HCT116 (cell line): Measurements from ENCODE around the gene C4orf51.

ENCODE experiments used
- CTCF ChIP-seq, 3 experiments: fragments of 200-600 bp in 1 of 3; sonication (generic) in 1 of 3; IDR thresholded peaks in 2 of 3; conservative IDR thresholded peaks in 1 of 3; 2 replicates each; pipeline ENCODE4 v1.5.1; 2012 to 2017; ENCODE audit warnings: low read depth in 2 of 3, low read length in 2 of 3, antibody characterized with exemption in 1 of 3, borderline replicate concordance in 1 of 3, control low read depth in 1 of 3, mild to moderate bottlenecking in 1 of 3, mixed read lengths in 1 of 3, mixed run types in 1 of 3, moderate library complexity in 1 of 3; ENCODE audit not compliant: insufficient read depth in 1 of 3
- SRF ChIP-seq: IDR thresholded peaks from 2 replicates; pipeline ENCODE4 v1.6.1; 2012; ENCODE audit warnings: low read depth
- ZBTB33 ChIP-seq: IDR thresholded peaks from 2 replicates; pipeline ENCODE4 v1.6.1; 2011; ENCODE audit warnings: mild to moderate bottlenecking, low read length, moderate library complexity; ENCODE audit not compliant: insufficient replicate concordance; ENCODE audit errors: extremely low read depth

- TF ChIP-seq ZBTB33, result no peak
- no peak for TF ChIP-seq SRF
- no peak for TF ChIP-seq CTCF (IDR thresholded peaks at IDR 0.05 in 2 of 3, conservative IDR thresholded peaks at IDR 0.05 in 1 of 3; ENCODE audit: borderline replicate concordance in 1 of 3, insufficient read depth in 1 of 3, low read depth in 2 of 3, low read length in 2 of 3)
Observed at GRCh38 chr4:145740806-145741205, 60.9 kb downstream of the C4orf51 start.
